ENCODE data around the gene ZNF346.

Gene ZNF346

DNA sequence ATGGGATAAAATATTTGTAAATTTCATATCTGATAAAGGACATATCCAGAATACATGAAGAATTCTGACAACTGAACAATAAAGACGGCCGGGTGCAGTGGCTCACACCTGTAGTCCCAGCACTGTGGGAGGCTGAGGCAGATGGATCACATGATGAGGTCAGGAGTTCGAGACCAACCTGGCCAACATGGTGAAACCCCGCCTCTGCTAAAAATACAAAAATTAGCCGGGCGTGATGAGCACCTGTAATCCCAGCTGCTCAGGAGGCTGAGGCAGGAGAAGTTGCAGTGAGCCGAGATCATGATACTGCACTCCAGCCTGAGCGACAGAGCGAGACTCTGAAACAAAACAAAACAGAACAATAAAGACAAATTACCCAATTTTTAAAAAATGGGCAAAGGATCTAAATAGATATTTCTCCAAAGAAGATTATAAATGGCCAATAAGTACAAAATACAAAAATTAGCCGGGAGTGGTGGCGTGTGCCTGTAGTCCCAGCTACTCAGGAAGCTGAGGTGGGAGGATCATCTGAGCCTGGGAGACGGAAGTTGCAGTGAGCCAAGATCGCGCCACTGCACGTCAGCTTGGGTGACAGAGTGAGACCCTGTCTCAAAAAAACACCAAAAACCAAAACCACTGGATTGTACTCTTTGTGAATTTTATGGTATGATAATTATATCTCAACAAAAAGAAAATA, 101.4 kb downstream of the ZNF346 start:
- DNase-seq = no peak

- no peak for DNase-seq
Observed at GRCh38 chr5:177124486-177124991, 102.0 kb downstream of the ZNF346 start.

DNA sequence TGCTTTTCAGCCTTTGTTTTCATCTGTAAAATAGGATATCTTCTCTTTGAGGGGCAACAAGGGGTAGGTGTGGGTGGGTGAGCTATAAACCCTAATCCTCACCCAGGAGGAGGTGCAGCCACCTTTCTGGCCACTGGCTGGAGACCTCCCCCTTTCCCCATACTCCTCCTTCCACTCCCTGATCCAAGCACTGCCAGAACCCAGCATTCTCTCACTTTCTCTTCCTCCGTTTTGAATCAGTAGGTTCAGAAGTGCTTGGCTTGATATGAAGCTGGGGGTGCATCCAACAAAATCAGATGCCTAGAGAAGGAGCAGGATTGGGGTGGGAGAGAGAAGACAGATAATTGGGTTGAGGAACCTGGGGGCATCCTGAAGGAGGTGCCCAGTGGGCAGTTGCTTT, 104.3 kb downstream of the ZNF346 start:
- DNase-seq = no peak

DNA sequence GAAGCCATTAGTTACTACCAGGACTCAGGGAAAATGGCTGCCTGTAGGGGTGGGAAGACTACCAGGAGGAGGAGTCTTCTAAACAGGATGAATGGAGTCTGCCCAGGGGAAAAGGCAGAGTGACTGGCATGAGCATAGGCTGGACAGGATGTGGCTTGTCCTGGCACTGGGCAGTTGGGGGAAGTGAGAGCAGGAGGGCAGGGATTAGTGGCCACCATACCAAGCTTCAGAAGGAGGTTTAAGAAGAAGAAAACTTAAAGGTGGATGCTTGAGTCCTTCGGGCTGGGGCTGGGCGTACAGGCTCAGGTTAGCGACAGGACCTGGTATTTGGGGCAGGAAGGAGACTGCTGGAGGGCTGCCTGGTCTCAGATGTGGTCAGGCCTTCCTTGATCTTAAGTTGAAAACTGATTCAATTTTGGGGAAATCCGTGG, 106.1 kb downstream of the ZNF346 start:
- DNase-seq = no peak

DNA sequence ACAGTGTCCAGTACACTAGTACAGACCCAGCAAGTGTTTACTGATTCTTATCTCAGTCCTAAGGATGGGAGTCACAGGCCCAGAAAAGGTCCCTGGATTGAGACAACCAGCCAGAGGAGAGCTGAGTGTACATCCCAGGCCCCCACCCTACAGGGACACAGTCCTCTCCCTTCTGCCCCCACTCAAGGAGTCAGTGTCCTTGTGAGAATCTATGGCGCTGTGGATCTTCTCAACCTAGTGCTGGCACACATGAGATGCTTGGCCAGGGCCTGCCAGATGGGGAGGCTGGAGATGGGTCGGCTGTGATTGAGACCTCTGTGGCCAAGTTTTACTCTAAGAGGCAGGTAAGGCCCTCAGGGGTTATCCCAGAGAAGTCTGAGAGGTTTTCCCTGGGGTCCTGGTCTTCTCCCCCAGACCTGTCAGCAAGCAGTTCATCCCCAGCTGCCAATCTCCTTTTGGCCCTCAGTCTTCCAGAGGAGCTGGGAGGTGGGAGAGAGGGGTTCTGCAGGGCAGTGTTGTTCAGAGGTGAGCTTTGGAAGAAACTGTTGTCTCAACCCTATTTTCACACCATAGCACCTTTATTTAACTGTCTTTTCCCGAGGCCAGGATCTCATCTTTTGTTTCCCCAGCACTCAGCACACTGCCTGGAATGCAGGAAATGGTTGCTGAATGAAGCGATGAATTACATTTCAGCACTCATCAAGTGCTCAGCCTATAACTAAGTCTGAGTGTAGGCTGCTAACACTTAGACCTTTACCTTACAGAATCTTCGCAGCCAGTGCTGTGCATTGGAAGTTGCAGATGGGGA, 107.9 kb downstream of the ZNF346 start:
- no peak for DNase-seq

Measured in activated CD8-positive, alpha-beta memory T cell treated with anti-CD3 and anti-CD28 coated beads for 24 hours (primary cell).